ENCODE measurements around the gene ERCC1. TPM values are rescaled to one million over a fixed set of nuclear protein-coding genes. Genes with fewer than 3 reads are reported as not detected.
A peak's percentile ranks its signal among the peaks of the same experiment; 100 is the strongest.

ERCC1 gene
- total RNA-seq, 1 donor from 2014 or later: 65.0 TPM

DNA sequence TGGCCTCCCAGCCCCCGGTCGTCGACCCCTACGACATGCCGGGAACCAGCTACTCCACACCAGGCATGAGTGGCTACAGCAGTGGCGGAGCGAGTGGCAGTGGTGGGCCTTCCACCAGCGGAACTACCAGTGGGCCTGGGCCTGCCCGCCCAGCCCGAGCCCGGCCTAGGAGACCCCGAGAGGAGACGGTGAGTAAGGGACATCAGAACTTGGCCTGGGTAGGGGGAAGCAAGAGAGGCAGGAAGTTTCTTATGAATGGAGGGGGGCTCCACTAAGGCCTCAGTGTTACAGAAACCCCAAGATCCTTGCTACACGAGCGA, 47.0 kb upstream of the ERCC1 start:
- no peak for TF ChIP-seq CTCF (IDR thresholded peaks at IDR 0.05; ENCODE audit: insufficient read depth, low read length, severe bottlenecking)
- peaks cover 3% of the 10 kb centered on the region for H3K36me3 ChIP-seq (ENCODE audit: control insufficient read depth, insufficient read depth, low read length)
- no peaks in the 10 kb centered on the region for H3K27me3 ChIP-seq (ENCODE audit: control insufficient read depth, insufficient read depth, low read length)
- no peak overlapping the region for H3K4me3 ChIP-seq (ENCODE audit: low read depth, low read length)
- no peak for FAIRE-seq
- DNase-seq (ENCODE audit: low read depth): no peak

DNA sequence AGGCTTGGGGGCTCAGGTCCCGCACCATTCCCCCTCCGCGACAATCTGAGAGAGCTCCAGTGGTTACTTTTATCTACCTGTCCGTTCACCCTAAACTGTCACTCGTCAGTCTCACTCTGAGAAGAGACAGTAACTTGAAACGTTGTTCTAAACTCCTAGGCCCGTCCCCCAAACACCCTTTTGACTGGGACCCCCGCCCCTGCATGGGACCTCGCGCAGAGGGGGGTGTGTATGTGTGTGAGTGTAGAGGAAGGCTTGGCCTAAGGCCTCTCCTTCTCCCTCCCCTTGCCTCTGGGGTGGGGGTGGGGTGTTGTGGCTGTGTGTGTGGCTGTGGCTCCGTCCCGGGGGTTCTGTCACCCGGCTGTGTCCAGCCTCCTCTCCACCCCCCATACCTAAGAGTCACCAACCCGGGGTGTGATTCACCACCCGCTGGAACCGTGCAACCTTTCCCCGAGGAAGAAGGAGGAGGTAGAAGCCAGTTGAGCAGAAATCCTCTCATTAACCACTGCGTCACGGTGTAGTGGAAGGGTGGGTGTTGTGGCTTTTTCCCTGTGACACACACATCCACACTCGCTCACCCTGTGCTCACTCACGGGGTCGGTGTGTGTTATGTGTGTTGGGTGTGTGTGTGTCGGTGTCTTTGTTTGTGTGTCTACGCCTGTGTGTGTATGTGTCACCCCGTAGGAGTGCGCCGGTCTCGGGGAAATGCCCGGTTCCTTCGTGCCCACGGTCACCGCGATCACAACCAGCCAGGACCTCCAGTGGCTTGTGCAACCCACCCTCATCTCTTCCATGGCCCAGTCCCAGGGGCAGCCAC, 46.4 kb upstream of the ERCC1 start:
- Histone ChIP-seq H3K36me3 (ENCODE audit: control insufficient read depth, insufficient read depth, low read length) (peaks cover 3% of the 10 kb centered on the region), H3K4me3 (ENCODE audit: low read depth, low read length) (peak overlapping the region; percentile 92), H3K27me3 (ENCODE audit: control insufficient read depth, insufficient read depth, low read length) (no peaks in the 10 kb centered on the region)
- peak; percentile 77 for FAIRE-seq
- no peak for TF ChIP-seq CTCF (IDR thresholded peaks at IDR 0.05; ENCODE audit: insufficient read depth, low read length, severe bottlenecking)
- peak; percentile 70 for DNase-seq (ENCODE audit: low read depth)

DNA sequence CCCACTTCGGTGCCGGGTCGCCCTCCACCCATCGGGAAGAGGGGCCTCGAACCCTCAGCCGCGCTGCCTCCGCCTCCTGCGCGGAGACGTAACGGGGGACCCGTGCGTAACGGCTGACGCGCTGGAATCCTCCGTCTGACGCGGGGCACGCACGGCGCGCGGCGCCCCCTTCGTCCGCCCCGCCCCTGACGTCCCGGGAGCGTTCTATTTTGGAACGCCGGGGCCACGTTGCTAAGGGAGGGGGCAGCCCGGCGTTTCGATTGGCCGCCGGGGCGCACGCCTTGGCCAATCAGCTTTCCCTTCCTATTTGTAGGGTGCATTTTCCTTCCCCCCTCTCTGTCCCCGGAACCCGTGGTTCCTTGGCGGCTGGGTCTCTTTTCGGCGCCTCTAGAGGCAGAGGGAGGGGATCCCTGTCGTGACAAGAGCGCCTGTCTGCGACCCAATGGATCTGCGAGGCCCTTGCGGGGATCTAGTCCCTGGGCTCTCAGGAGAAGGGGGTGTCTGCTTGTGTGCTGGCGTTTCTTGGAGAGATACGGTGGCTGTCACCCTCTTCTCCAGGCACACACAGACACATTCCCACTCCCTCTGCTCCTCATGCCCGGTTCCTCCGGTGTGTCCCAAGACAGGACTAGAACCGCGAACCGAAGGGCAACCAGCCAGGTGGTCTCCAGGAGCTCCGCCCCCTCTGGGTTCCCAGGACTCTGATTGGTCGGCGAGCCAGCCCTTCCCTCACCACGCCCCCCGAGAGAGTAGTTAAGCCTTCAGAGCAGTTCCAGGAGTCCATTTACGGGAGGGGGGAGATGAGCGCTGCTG, 45.6 kb upstream of the ERCC1 start:
- Histone ChIP-seq H3K27me3 (ENCODE audit: control insufficient read depth, insufficient read depth, low read length) (no peaks in the 10 kb centered on the region), H3K4me3 (ENCODE audit: low read depth, low read length) (peak overlapping the region; percentile 92), H3K36me3 (ENCODE audit: control insufficient read depth, insufficient read depth, low read length) (peaks cover 3% of the 10 kb centered on the region)
- FAIRE-seq (no peak), DNase-seq (ENCODE audit: low read depth) (peak; percentile 70)
- no peak for TF ChIP-seq CTCF (IDR thresholded peaks at IDR 0.05; ENCODE audit: insufficient read depth, low read length, severe bottlenecking)

DNA sequence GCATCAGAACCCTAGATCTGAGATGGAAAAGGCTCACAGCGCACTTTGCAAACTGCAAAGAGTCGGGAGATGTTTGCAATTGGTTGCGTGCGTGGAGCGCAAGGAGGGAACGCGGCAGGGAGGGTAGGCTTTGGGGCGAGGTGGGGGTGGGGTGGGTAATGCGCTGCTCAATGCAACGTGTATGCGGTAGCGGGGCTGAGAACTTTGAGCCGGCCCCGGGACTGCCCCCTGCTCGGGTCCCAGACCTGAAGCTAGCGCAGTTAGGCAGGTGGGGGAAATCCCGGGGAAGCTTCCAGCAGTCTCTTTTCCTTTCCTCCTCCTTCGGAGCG, 45.0 kb upstream of the ERCC1 start:
- DNase-seq (ENCODE audit: low read depth) (no peak), FAIRE-seq (no peak)
- TF ChIP-seq CTCF (IDR thresholded peaks at IDR 0.05; ENCODE audit: insufficient read depth, low read length, severe bottlenecking): no peak
- no peaks in the 10 kb centered on the region for H3K27me3 ChIP-seq (ENCODE audit: control insufficient read depth, insufficient read depth, low read length)
- peaks cover 3% of the 10 kb centered on the region for H3K36me3 ChIP-seq (ENCODE audit: control insufficient read depth, insufficient read depth, low read length)
- peak overlapping the region; percentile 92 for H3K4me3 ChIP-seq (ENCODE audit: low read depth, low read length)

DNA sequence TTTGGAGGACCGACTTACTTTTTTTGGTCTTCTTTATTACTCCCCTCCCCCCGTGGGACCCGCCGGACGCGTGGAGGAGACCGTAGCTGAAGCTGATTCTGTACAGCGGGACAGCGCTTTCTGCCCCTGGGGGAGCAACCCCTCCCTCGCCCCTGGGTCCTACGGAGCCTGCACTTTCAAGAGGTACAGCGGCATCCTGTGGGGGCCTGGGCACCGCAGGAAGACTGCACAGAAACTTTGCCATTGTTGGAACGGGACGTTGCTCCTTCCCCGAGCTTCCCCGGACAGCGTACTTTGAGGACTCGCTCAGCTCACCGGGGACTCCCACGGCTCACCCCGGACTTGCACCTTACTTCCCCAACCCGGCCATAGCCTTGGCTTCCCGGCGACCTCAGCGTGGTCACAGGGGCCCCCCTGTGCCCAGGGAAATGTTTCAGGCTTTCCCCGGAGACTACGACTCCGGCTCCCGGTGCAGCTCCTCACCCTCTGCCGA, 44.5 kb upstream of the ERCC1 start:
- DNase-seq (ENCODE audit: low read depth) (no peak), FAIRE-seq (no peak)
- TF ChIP-seq CTCF (IDR thresholded peaks at IDR 0.05; ENCODE audit: insufficient read depth, low read length, severe bottlenecking): peak; percentile 1
- H3K4me3 ChIP-seq (ENCODE audit: low read depth, low read length): peak overlapping the region; percentile 92
- H3K27me3 ChIP-seq (ENCODE audit: control insufficient read depth, insufficient read depth, low read length): no peaks in the 10 kb centered on the region
- H3K36me3 ChIP-seq (ENCODE audit: control insufficient read depth, insufficient read depth, low read length): peaks cover 3% of the 10 kb centered on the region

Measured in bronchial epithelial cell (primary cell).